Measurements from ENCODE around the gene LATS1.
"Not testable (repeated sequence)": the region's sequence is repeated elsewhere in the genome, so short reads cannot be mapped to it uniquely, and the experiment has no call there.

Gene LATS1

DNA sequence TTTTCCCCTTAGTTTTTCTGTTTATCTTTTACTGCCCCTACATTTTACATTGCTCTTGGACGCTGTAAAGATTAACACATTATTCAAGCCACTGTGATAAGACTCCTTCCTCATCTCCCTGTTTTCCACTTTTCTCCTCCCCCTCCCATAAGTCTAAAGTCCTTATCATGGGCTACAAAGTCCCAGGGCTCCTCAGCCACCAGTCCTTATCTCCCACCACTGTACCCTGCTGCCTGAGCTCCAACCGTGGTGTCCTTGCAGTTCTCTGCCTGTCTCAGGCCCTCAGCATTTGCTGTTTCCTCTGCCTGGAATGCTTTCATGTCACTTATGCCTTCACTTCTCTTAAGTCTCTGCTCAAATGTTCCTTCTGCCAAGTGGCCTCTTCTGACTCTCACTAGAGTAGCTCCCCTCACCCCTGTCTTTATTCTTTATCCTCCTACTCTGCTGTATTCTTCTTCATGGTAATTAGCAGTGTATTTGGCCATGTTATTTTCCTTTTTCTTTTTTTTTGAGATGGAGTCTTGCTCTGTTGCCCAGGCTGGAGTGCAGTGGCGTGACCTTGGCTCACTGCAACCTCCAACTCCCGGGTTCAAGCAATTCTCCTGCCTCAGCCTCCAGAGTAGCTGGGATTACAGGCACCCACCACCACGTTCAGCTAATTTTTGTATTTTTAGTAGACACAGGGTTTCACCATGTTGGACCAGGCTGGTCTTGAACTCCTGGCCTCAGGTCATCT lies 10.8 kb upstream of the LATS1 start:
- DNase-seq (ENCODE audit: low spot score) = no peak

DNA sequence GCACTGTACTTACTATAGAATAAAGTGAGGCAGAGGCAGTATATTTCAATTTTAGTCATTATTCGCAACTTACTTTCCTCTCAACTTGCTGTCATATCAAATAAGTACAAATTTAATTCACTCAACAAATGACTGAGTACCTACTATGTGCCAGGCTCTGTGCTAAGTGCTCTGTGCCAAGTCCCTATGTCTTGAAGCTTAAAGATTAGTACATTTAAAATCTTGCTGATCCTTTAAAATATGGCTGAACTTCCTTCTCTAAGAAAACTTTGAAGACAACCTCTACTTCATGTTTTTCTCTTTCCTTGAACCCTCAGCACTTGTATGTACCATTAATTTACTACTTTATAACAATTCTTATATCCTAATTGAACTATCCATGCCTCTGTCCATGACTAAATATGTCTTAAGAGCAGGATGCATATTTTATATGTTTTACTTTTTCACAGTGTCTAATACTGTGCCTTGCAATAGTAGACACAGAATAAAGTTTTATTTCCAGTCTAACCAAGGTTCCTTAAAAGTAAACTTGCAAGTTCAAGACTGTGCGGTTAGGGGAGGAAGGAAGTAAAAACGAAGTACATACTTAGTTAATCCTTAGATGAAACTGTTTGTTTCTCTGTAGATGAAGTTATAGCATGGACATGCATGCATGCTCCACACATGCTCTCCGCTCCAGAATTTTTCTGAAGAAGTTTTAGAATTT lies 10.0 kb upstream of the LATS1 start:
- DNase-seq (ENCODE audit: low spot score) = no peak

DNA sequence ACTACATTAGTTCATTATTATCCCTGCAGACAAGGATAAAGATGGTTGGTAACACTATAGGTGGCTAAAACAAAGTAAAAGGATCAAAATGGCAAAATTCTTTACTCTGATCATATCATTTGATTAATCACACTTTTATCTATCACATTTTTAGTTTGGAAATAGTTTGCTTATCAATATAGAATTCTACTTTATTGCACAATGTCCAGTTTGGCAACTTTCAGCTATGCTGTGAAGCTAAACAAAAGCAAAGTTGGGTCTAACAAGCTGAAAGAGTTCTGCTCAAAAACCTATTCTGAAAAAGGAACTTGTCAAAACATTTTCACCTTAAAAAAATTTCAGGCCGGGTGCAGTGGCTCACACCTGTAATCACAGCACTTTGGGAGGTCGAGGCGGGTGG lies 7.9 kb upstream of the LATS1 start:
- DNase-seq (ENCODE audit: low spot score) = no peak

DNA sequence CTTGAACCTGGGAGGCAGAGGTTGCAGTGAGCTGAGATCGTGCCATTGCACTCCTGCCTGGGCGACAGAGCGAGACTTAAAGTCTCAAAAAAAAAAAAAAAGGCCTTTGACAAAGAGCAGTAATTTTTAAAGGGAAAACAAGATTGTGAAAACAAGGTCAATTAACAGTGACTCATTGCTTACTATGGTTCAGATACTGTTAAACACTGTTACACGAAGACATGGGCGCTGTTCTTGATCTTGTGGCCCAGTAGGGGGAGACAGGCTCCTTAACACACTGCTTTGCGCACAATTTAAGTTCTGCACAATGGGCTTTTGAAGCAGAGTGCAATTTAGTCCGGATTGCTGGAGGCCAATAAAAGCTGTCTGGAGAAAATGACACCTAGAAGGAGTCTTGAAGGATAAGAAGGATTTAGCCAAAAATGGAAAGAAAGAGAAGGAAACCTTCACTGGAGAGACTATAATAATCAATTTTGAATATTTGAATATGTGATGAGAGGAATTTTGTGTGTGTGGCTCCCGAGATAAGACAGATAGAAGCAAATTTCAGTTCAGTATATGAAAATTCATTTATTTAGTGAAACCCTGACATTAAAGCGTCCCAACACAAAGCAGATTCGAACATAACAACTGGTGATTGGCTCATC lies 6.0 kb upstream of the LATS1 start:
- no peak for DNase-seq (ENCODE audit: low spot score)

DNA sequence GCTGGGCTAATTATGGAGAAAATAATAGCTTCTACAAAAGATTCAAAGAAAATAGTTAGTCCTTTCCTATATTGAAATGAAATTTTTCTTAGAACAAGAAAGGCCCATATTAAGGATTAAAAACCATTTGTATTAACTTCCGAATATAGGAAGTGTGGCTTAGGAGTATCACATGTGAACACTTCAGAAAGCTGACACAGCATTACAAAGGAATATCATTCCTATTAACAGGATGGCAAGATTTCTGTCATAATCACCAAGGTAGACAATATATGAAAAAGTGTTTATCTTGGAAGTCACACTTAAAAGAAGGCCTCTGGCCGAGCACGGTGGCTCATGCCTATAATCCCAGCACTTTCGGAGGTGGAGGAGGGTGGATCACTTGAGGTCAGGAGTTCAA lies 5.4 kb upstream of the LATS1 start:
- no peak for DNase-seq (ENCODE audit: low spot score)

DNA sequence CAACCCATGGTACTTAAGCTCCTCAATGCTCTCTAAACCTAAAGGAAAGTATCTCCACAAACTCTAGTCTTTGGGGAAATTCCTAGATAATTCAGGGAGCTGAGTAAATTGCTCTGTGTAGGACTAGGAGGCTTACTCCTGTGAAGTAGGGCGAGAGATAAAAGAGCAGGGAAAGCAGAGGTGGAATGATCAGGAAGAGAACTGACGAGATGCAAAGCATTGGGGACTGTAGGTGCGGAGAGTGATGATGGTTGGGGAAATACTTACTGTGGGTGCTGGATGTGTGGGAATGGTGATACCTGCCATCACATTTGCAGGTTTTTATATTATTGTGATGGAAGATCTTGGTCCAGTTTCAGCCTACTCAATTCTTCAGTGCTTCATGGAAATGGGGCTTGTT lies 1.6 kb upstream of the LATS1 start:
- no peak for DNase-seq (ENCODE audit: low spot score)

DNA sequence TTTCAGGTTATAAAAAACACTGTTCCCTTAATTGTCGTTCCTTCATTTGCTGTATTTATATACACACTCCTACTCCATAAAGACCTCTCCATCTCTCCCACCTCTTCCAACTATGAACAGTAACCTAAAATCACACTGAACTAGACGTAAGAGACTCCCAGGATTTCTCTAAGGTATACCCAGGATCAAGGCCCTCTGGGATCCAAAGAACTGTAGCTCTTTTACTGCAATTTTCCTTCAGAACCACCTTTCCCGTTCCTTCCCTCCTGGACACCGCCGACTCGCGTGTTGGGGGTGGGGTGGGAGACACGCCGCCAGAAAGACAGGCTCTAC lies 680 bp downstream of the LATS1 start:
- no peak for DNase-seq (ENCODE audit: low spot score)

DNA sequence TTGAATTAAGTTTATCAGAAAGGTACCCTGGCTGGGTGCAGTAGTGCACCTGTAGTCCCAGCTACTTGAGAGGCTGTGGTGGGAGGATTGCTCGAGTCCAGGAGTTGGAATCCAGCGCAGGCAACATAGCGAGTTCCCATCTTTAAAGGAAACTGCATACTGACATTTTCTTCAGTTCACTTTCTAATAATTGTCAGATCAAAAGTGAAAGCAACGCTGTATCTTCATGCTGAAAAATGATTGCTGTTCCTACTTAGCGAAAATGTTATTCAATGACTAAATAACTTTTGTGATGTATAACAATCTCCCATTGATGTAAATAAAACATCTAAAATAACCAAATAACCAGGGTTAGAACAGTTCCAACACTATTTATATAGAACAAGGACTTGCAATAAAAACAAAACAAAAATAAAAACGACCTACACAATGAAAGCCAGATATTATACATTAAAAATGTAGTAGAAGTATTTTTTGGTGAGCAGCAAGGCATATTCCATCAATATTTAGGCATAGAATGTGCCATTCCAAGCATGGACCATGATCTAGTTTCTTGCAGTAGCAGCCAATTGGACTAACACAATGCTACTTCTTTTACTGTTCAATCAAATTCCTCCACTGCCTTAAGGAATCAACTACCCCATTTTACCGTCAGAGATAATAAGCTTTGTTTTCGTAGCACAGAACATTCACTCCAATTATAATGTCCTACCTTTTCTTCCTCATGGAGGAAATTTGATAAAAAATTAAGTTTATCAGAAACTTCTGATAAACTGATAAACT lies 1.5 kb downstream of the LATS1 start:
- no peak for DNase-seq (ENCODE audit: low spot score)

DNA sequence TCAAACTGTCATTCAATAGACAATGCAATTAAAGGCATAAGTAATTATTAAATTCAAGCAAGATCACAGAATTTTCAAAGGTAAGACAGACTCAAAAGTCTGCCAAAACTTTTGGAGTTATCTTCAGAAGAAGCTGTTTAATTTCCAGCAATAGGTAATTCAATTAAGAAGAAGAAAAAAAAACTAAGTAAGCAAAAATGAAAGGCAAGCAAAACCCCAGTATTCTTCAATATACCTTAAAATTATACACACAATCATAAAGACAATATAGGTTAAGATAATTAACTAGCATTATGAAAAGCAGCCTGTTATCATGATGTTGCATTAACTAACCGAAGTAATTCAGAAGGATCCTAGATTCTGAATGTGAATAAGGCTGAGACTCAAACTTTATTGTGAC lies 3.5 kb downstream of the LATS1 start:
- DNase-seq (ENCODE audit: low spot score) = no peak

DNA sequence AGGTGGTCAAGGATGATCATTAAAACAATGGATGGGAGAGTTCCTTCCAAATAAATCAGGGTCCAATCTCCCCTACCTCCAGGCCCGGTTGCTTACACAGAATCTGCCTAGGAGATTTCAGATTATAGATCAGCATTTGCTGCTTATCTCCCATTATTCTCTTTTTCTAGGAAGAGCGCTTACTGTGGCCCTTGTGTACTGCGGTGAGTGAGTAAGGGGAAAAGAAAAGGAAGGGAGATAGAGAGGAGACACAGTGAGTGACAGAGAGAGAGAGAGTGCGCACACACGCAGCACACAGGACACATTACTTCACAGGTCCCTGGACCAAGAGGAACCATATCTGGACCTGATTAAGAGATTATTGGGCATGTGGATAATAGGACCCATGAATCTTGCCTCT lies 6.2 kb downstream of the LATS1 start:
- no peak for DNase-seq (ENCODE audit: low spot score)

DNA sequence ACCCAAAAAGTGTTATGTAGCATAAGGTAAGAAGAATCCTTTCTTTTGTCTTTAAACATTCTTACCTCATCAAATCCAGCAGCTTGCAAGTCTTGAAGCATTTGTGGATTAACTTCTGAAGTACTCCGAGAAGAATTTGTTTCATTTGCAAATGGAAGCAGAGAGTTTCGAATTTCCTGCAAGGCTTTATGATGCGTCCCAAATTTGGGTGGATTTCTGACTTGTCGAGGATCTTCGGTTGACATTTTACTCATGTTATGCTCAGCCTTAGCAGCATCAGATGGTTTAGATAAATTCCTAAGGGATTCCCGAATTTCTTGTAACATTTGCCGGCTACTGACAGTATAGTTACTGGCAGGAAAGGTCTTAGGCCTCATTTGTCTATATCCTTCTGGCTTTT lies 16.2 kb downstream of the LATS1 start:
- DNase-seq (ENCODE audit: low spot score) = no peak

DNA sequence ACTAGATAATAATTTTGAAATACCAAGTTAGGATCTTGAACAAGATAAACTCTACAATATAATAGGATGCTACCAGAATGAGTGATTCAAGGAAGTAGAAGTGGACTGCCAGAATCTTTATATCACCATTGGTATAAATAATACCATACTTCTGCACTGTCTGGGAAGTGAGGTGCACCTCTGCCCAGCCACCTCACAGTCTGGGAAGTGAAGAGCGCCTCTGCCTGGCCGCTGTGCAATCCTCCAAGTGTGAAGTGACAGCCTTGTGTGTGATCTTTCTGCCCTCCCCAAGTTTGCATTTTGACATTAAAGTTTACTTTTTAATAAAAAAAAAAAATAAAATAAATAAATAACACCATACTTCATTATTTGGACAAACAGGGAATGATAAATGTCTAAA lies 18.8 kb downstream of the LATS1 start:
- no peak for DNase-seq (ENCODE audit: low spot score)

DNA sequence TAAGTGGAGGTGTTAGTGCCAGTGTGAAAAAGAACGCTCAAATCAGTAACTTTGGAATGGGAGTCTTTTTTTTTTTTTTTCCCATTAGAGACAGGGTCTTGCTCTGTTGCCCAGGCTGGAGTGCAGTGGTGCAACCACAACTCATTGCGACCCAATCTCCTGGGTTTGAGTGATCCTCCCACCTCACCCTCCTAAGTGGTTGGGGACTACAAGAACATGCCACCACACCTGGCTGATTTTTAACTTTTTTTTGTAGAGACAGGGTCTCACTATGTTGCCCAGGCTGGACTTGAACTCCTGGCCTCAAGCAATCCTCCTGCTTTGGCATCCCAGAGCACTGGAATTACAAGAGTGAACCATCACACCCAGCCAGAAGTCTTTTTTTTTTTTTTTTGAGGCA lies 19.7 kb downstream of the LATS1 start:
- DNase-seq (ENCODE audit: low spot score) = no peak

DNA sequence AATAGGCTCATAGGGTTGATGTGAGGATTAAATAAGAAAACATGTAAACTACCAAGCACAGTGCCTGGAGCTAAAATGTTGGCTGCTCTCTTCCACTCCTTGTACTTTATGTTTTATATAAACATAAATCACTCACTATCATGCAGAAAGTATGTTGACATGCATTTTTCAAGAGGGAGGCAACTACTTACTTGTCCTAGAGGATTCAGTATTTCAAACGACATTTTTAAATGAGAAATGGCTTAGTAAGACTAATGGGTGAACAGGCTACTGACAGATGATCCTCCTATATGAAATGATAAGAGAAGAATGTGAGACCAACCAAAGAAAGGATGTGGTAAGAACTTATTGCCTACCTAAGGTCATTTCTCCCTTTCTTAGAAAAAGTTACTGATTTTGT lies 21.0 kb downstream of the LATS1 start:
- no peak for DNase-seq (ENCODE audit: low spot score)

DNA sequence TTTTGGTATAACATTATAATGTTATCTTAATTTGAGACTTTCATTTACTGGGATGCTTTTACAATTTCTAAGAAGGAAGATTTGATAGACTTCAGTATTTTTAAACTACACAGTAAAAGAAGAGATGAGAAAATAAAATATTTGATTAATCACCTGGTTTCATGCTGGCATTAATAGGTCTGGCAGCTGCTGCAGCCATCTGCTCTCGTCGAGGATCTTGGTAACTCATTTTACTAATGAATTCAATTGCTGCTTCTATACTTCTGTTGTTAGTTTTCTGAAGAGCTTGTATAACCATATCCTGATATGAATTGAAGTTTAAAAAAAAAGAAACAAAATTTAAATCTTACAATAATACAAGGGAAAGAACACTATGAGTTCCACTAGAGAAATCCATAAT lies 23.0 kb downstream of the LATS1 start:
- DNase-seq (ENCODE audit: low spot score) = no peak

DNA sequence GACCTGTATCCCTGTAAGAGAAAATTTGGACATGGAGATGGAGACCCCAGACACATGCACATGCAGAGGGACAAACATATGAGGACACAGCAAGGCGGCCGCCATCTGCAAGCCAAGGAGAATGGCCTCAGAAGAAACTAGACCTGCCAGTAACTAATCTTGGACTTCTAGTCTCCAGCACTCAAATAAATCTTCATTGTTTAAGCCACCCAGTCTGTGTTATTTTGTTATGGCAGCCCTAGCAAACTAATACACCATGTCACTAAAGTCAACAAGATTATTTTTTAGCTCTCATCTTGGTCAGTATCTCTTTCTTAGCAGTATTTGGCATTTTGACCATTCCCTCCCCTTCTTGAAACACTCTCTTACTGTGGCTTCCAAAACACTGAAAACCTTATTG lies 26.7 kb downstream of the LATS1 start:
- no peak for DNase-seq (ENCODE audit: low spot score)

DNA sequence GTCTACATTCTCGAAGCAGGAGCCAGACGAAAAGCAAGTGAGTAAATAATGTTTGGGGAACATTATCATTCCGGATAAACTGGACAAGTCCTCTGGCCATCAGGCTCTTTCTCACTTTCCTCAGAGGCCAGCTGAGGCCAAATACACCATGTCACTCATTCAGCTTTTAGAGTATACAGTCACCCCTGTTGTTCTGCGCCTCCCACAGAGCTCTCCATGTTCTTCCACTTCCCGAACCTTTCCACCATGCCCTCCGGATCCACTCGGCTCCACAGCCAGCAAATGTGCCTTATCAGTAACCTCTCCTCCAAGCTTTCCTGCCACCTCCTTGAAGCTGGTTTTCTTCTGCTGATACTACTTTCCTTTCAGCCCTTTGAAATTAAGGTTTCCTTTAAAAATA lies 31.7 kb downstream of the LATS1 start:
- no peak for DNase-seq (ENCODE audit: low spot score)

DNA sequence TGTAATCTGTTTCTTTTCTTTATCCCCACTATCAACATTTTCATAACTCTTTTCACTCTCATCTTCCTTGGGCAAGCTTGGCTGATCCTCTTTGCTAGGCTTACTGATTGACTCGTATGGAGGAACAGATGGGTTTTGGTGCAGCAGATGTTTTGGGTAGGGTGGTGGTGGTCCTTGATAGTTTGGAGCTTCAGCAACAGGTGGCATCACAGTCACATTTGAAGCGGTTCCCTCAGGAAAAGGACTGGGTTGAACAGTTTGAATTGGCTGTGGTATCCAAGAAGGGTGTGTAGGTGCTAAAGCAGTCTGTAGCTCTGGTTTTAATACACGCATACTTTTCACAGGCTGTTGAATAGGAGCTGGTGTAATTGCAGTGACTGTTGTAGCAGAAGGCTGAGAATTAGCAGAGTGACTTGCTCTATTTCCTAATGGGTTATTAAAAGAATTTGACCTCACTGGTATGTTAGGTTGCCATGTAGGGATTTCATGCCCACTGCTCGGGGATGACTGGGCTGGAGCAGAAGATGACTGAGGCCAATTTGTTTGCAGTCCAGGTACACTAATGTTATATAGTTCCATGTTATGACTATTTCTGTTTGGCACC lies 34.5 kb downstream of the LATS1 start:
- no peak for DNase-seq (ENCODE audit: low spot score)

DNA sequence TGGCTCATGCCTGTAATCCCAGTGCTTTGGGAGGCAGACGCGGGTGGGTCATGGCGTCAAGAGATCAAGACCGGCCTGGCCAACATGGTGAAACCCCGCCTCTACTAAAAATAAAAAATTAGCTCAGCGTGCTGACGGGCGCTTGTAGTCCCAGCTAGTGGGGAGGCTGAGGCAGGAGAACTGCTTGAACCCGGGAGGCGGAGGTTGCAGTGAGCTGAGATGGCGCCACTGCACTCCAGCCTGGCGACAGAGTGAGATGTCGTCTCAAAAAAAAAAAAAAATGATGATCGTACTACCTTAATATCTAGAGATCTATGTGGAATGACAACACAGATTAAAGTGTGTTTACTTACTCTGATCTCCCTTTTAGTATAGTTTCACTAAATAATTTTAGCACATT lies 36.1 kb downstream of the LATS1 start:
- not testable (repeated sequence) for DNase-seq (ENCODE audit: low spot score)

DNA sequence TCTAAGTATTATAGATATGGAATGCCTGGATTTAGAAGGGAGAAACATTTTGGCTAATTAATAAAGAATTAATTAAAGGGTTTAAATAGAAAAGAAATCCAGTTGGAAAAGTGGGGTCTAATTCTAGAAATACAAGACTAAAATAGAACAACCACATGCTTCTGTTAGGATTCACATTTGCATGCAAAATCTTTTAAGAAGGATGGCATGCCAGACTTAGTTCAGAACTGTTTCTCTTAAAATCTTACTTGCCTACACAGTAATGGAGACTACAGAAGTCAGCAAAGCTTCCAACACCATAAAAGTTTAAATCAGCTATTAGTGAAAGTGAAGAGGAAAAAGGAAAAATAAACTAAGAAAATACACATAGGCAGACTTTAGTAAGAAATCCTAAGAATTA lies 36.7 kb downstream of the LATS1 start:
- DNase-seq (ENCODE audit: low spot score) = no peak

DNA sequence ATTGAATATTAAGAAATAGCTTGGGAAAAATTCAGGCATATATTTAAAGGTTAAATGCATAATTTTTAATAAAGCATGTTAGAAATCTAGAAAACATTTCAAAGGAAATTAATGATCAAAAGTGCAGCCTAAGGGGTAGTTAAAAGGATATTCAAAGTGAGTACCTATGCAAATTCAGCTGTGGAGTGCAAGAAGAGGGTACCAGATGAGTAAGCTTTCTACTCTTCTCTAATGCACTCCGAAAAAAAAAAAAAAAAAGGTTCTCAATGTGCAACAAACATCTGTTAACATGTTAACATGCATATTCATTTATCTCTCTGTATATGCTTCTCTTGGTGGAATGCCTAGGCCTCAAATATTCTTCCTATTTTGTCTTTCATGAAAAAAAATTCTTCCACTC lies 37.4 kb downstream of the LATS1 start:
- no peak for DNase-seq (ENCODE audit: low spot score)

DNA sequence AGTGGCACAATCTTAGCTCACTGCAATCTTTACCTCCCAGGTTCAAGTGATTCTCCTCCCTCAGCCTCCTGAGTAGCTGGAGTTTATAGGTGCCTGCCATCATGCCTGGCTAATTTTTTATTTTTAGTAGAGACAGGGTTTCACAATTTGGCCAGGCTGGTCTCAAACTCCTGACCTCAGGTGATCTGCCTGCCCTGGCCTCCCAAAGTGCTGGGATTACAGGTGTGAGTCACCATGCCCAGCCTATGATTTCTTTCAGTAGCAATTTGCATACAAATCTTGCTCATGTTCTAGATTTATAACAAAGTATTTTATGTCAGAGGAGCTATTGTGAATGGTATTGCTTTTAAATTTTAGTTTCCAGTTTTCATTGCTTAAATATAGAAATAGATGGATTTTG lies 45.6 kb downstream of the LATS1 start:
- not testable (repeated sequence) for DNase-seq (ENCODE audit: low spot score)

All from left forelimb (tissue), 1 donor.